OCI-LY7 (cell line): ENCODE data around the gene AGBL1. TPM values are rescaled to one million over a fixed set of nuclear protein-coding genes. Genes with fewer than 3 reads are reported as not detected.

Experiments used
- BruUV-seq: library from RNA; stranded (reverse); fragments of 400-500 nt; replicated peaks from 2 replicates; lab custom pipeline; 2021; lab: Mats Ljungman, UMichigan
- CTCF ChIA-PET: fragments of 300-600 bp; sonication (Branson Sonifier 250); formaldehyde crosslinking; loops from one replicate; lab custom pipeline; 2022; ENCODE audit warnings: antibody characterized with exemption; ENCODE audit not compliant: unreplicated experiment; lab: Charles Lee
- POLR2A ChIA-PET: fragments of 300-600 bp; sonication (Branson Sonifier 250); formaldehyde crosslinking; loops from one replicate; lab custom pipeline; 2022; ENCODE audit warnings: antibody characterized with exemption; lab: Charles Lee
- DNase-seq: peaks from one replicate; pipeline ENCODE4 v3.0.0-alpha.2; 2015; ENCODE audit warnings: low spot score
- H2AFZ ChIP-seq: fragments of 200-600 bp; sonication (generic), shearing (Covaris generic); 2 replicates; pipeline ENCODE4 v1.6.1; 2014; ENCODE audit warnings: mild to moderate bottlenecking, antibody characterized with exemption, low read length, moderate library complexity
- H3K27ac ChIP-seq: fragments of 200-600 bp; sonication (generic); 2 replicates; pipeline ENCODE4 v1.5.1; 2014; ENCODE audit warnings: mixed run types, low read depth, mild to moderate bottlenecking, moderate library complexity, low read length, inconsistent platforms; ENCODE audit not compliant: poor library complexity, severe bottlenecking
- H3K36me3 ChIP-seq: fragments of 200-600 bp; sonication (generic); 2 replicates; pipeline ENCODE4 v1.6.1; 2014; ENCODE audit warnings: mild to moderate bottlenecking, antibody characterized with exemption, low read length, moderate library complexity, mixed read lengths; ENCODE audit not compliant: insufficient read depth
- H3K4me1 ChIP-seq: fragments of 200-600 bp; sonication (generic); 2 replicates; pipeline ENCODE4 v1.5.1; 2014; ENCODE audit warnings: mild to moderate bottlenecking, low read length; ENCODE audit not compliant: insufficient read depth, poor library complexity, severe bottlenecking
- H3K4me2 ChIP-seq: fragments of 200-600 bp; sonication (generic); 2 replicates; pipeline ENCODE4 v1.6.1; 2014; ENCODE audit warnings: mild to moderate bottlenecking, low read length
- H3K4me3 ChIP-seq: fragments of 200-600 bp; sonication (generic); 2 replicates; pipeline ENCODE4 v1.5.1; 2014; ENCODE audit warnings: mild to moderate bottlenecking, low read depth, low read length; ENCODE audit not compliant: poor library complexity, severe bottlenecking
- H3K79me2 ChIP-seq: fragments of 200-600 bp; sonication (generic); 2 replicates; pipeline ENCODE4 v1.6.1; 2016; ENCODE audit warnings: low read depth, mild to moderate bottlenecking, low read length, moderate library complexity, mixed read lengths; ENCODE audit not compliant: insufficient read depth
- H3K9me2 ChIP-seq: fragments of 200-600 bp; sonication (generic); 2 replicates; pipeline ENCODE4 v1.6.1; 2016; ENCODE audit warnings: mild to moderate bottlenecking, low read length, mixed read lengths; ENCODE audit not compliant: insufficient read depth
- H3K9me3 ChIP-seq: fragments of 200-600 bp; sonication (generic); 2 replicates; pipeline ENCODE4 v1.6.1; 2014; ENCODE audit warnings: mild to moderate bottlenecking, mixed run types, low read length, mixed read lengths
- H4K20me1 ChIP-seq: fragments of 200-600 bp; sonication (generic); 2 replicates; pipeline ENCODE4 v1.6.1; 2014; ENCODE audit warnings: mild to moderate bottlenecking, antibody characterized with exemption, low read length, moderate library complexity, mixed read lengths; ENCODE audit not compliant: insufficient read depth
- CTCF ChIP-seq: fragments of 200-600 bp; sonication (generic); conservative IDR thresholded peaks from 2 replicates; pipeline ENCODE4 v1.5.1; 2014; ENCODE audit warnings: mild to moderate bottlenecking, antibody characterized with exemption, low read length, moderate library complexity, mixed read lengths
- EZH2phosphoT487 ChIP-seq: fragments of 200-600 bp; sonication (generic); IDR thresholded peaks from 2 replicates; pipeline ENCODE4 v1.6.1; 2018; ENCODE audit warnings: low read depth, borderline replicate concordance, mild to moderate bottlenecking, mixed run types, antibody characterized with exemption, low read length, moderate library complexity, mixed read lengths
- intact Hi-C: fragments of 100-400 bp; cut with micrococcal nuclease; formaldehyde crosslinking; loops from one replicate; pipeline ENCODE4 v1.10.0; 2022; ENCODE audit not compliant: unreplicated experiment
- total RNA-seq, 2 experiments: library from RNA; depleted of rRNA in 1 of 2; stranded (reverse); fragments of >200 nt in 1 of 2; shearing (Covaris generic) in 1 of 2; gene quantifications; 2 replicates each; pipeline ENCODE4 v1.2.3, GENCODE V29; 2014 to 2022

AGBL1 gene
- total RNA-seq, 2 experiments from 2014 or later, result not detected

GRCh38 chr15:86711476-86711875 is 631.8 kb downstream of the AGBL1 start:
- no peak overlapping the region for H3K27ac ChIP-seq
- ChIA-PET POLR2A (interaction anchor here (0.5 to 0.7 kb wide), 2 partner anchors 194 to 339 kb away, joined by 3 to 7 read pairs; no protein-coding TSS in a partner anchor), CTCF (no interaction called here)
- no peak for DNase-seq
- H3K9me3 ChIP-seq, result no peaks in the 10 kb centered on the region
- no peaks in the 10 kb centered on the region for H3K4me1 ChIP-seq
- intact Hi-C loops, result no loop called here
- no peak for TF ChIP-seq CTCF
- no peak overlapping the region for H2AFZ ChIP-seq
- no peaks in the 10 kb centered on the region for H3K36me3 ChIP-seq
- no peaks in the 10 kb centered on the region for H4K20me1 ChIP-seq
- no peak overlapping the region for H3K4me2 ChIP-seq
- no peaks in the 10 kb centered on the region for H3K79me2 ChIP-seq
- BruUV-seq, result no TSS peak
- no peak overlapping the region for H3K4me3 ChIP-seq
- H3K9me2 ChIP-seq, result no peaks in the 10 kb centered on the region

- Histone ChIP-seq H3K36me3 (no peaks in the 10 kb centered on the region), H3K9me3 (no peaks in the 10 kb centered on the region), H3K9me2 (no peaks in the 10 kb centered on the region), H3K4me2 (no peak overlapping the region), H4K20me1 (no peaks in the 10 kb centered on the region), H2AFZ (no peak overlapping the region), H3K27ac (no peak overlapping the region), H3K79me2 (no peaks in the 10 kb centered on the region), H3K4me1 (no peaks in the 10 kb centered on the region), H3K4me3 (no peak overlapping the region)
- TF ChIP-seq CTCF (no peak), EZH2phosphoT487 (no peak)
- DNase-seq, result no peak
- BruUV-seq, result no TSS peak
- CTCF ChIA-PET, result no interaction called here
- intact Hi-C loops, result no loop called here
- POLR2A ChIA-PET, result no interaction called here
Observed at GRCh38 chr15:86714241-86714640, 634.6 kb downstream of the AGBL1 start.

- no peak for TF ChIP-seq EZH2phosphoT487
- no peak for TF ChIP-seq CTCF
Observed at GRCh38 chr15:86725628-86726027, 646.0 kb downstream of the AGBL1 start.

More at GRCh38 chr15:86725628-86726027, 646.0 kb downstream of the AGBL1 start:
- ChIA-PET CTCF (no interaction called here), POLR2A (no interaction called here)
- H3K4me2 ChIP-seq, result no peak overlapping the region
- H3K36me3 ChIP-seq, result no peaks in the 10 kb centered on the region
- no peak overlapping the region for H3K27ac ChIP-seq
- no peak overlapping the region for H3K4me3 ChIP-seq
- H3K4me1 ChIP-seq, result no peaks in the 10 kb centered on the region
- no peaks in the 10 kb centered on the region for H3K9me2 ChIP-seq
- DNase-seq, result no peak
- no peaks in the 10 kb centered on the region for H3K79me2 ChIP-seq
- no peak overlapping the region for H2AFZ ChIP-seq
- intact Hi-C loops, result no loop called here
- no peaks in the 10 kb centered on the region for H3K9me3 ChIP-seq
- no peaks in the 10 kb centered on the region for H4K20me1 ChIP-seq
- no TSS peak for BruUV-seq
